ENCODE measurements around the gene FSTL5.

The FSTL5 gene

GRCh38 chr4:161629694-161630441 is 533.9 kb downstream of the FSTL5 start:
- Histone ChIP-seq H3K9me3 (no peaks in the 10 kb centered on the region), H3K9ac (no peak overlapping the region), H3K36me3 (no peaks in the 10 kb centered on the region), H3K4me1 (no peaks in the 10 kb centered on the region), H3K4me2 (no peak overlapping the region), H3K27me3 (no peaks in the 10 kb centered on the region), H3K27ac (no peak overlapping the region), H4K20me1 (no peaks in the 10 kb centered on the region), H3K4me3 (no peak overlapping the region)
- no peak for TF ChIP-seq Cebpa-rat (IDR thresholded peaks at IDR 0.05)

- H3K4me2 ChIP-seq: no peak overlapping the region
Measured at GRCh38 chr4:161604516-161605300, 559.1 kb downstream of the FSTL5 start.

GRCh38 chr4:161601011-161601410 is 562.8 kb downstream of the FSTL5 start:
- Histone ChIP-seq H3K9ac (no peak overlapping the region), H3K27ac (no peak overlapping the region), H3K36me3 (no peaks in the 10 kb centered on the region), H4K20me1 (no peaks in the 10 kb centered on the region), H3K9me3 (no peaks in the 10 kb centered on the region), H3K4me2 (no peak overlapping the region), H3K4me1 (no peaks in the 10 kb centered on the region), H3K27me3 (no peaks in the 10 kb centered on the region), H3K4me3 (no peak overlapping the region)
- TF ChIP-seq Cebpa-rat (IDR thresholded peaks at IDR 0.05): no peak

More at GRCh38 chr4:161604516-161605300, 559.1 kb downstream of the FSTL5 start:
- H3K9ac ChIP-seq: no peak overlapping the region
- no peak overlapping the region for H3K27ac ChIP-seq
- H3K4me1 ChIP-seq: no peaks in the 10 kb centered on the region
- no peak overlapping the region for H3K4me3 ChIP-seq
- no peaks in the 10 kb centered on the region for H3K27me3 ChIP-seq
- TF ChIP-seq Cebpa-rat (IDR thresholded peaks at IDR 0.05): no peak
- no peaks in the 10 kb centered on the region for H3K36me3 ChIP-seq
- no peaks in the 10 kb centered on the region for H4K20me1 ChIP-seq
- H3K9me3 ChIP-seq: no peaks in the 10 kb centered on the region

GRCh38 chr4:161595230-161595771 is 568.5 kb downstream of the FSTL5 start:
- no peaks in the 10 kb centered on the region for H3K27me3 ChIP-seq
- no peaks in the 10 kb centered on the region for H3K4me1 ChIP-seq
- H3K36me3 ChIP-seq: no peaks in the 10 kb centered on the region
- no peak for TF ChIP-seq Cebpa-rat (IDR thresholded peaks at IDR 0.05)
- no peak overlapping the region for H3K4me2 ChIP-seq
- H3K9me3 ChIP-seq: no peaks in the 10 kb centered on the region
- no peak overlapping the region for H3K4me3 ChIP-seq
- H4K20me1 ChIP-seq: no peaks in the 10 kb centered on the region
- no peak overlapping the region for H3K27ac ChIP-seq
- no peak overlapping the region for H3K9ac ChIP-seq

GRCh38 chr4:161585011-161585410 is 578.8 kb downstream of the FSTL5 start:
- Histone ChIP-seq H3K4me1 (no peaks in the 10 kb centered on the region), H3K27me3 (no peaks in the 10 kb centered on the region), H3K9me3 (no peaks in the 10 kb centered on the region), H3K27ac (no peak overlapping the region), H3K36me3 (no peaks in the 10 kb centered on the region), H3K4me3 (no peak overlapping the region), H4K20me1 (no peaks in the 10 kb centered on the region), H3K9ac (no peak overlapping the region), H3K4me2 (no peak overlapping the region)
- no peak for TF ChIP-seq Cebpa-rat (IDR thresholded peaks at IDR 0.05)

- Histone ChIP-seq H3K4me2 (no peak overlapping the region), H3K4me3 (no peak overlapping the region), H3K9ac (no peak overlapping the region), H3K4me1 (no peaks in the 10 kb centered on the region), H3K27me3 (no peaks in the 10 kb centered on the region), H3K9me3 (no peaks in the 10 kb centered on the region), H3K27ac (no peak overlapping the region), H4K20me1 (no peaks in the 10 kb centered on the region), H3K36me3 (no peaks in the 10 kb centered on the region)
- TF ChIP-seq Cebpa-rat (IDR thresholded peaks at IDR 0.05): no peak
Measured at GRCh38 chr4:161583549-161583948, 580.3 kb downstream of the FSTL5 start.

- H4K20me1 ChIP-seq: no peaks in the 10 kb centered on the region
- no peak overlapping the region for H3K9ac ChIP-seq
- TF ChIP-seq Cebpa-rat (IDR thresholded peaks at IDR 0.05): no peak
- no peak overlapping the region for H3K27ac ChIP-seq
- no peak overlapping the region for H3K4me3 ChIP-seq
- H3K9me3 ChIP-seq: no peaks in the 10 kb centered on the region
- H3K36me3 ChIP-seq: no peaks in the 10 kb centered on the region
- H3K27me3 ChIP-seq: no peaks in the 10 kb centered on the region
- H3K4me2 ChIP-seq: no peak overlapping the region
- H3K4me1 ChIP-seq: no peaks in the 10 kb centered on the region
Measured at GRCh38 chr4:161581262-161582230, 582.3 kb downstream of the FSTL5 start.

- no peaks in the 10 kb centered on the region for H3K27me3 ChIP-seq
- no peak overlapping the region for H3K27ac ChIP-seq
- TF ChIP-seq Cebpa-rat (IDR thresholded peaks at IDR 0.05): no peak
- no peak overlapping the region for H3K4me3 ChIP-seq
- no peak overlapping the region for H3K9ac ChIP-seq
- H3K4me1 ChIP-seq: no peaks in the 10 kb centered on the region
- H3K36me3 ChIP-seq: no peaks in the 10 kb centered on the region
- no peak overlapping the region for H3K4me2 ChIP-seq
- H3K9me3 ChIP-seq: no peaks in the 10 kb centered on the region
- H4K20me1 ChIP-seq: no peaks in the 10 kb centered on the region
Measured at GRCh38 chr4:161577579-161578301, 586.1 kb downstream of the FSTL5 start.

- no peak for TF ChIP-seq Cebpa-rat (IDR thresholded peaks at IDR 0.05)
- no peaks in the 10 kb centered on the region for H4K20me1 ChIP-seq
- H3K4me1 ChIP-seq: no peaks in the 10 kb centered on the region
- no peak overlapping the region for H3K27ac ChIP-seq
- H3K4me3 ChIP-seq: no peak overlapping the region
- H3K36me3 ChIP-seq: no peaks in the 10 kb centered on the region
- no peaks in the 10 kb centered on the region for H3K27me3 ChIP-seq
- no peak overlapping the region for H3K4me2 ChIP-seq
- H3K9ac ChIP-seq: no peak overlapping the region
- H3K9me3 ChIP-seq: no peaks in the 10 kb centered on the region
Measured at GRCh38 chr4:161573836-161574235, 590.0 kb downstream of the FSTL5 start.

Data from BLaER1 (cell line).